PC-3 (cell line): Measurements from ENCODE around the gene SELENOM.

Experiments used
- EZH2 ChIP-seq: fragments of 300-600 bp; sonication (generic); IDR thresholded peaks from one replicate; pipeline ENCODE4 v1.6.1; 2017; ENCODE audit warnings: antibody characterized with exemption, mild to moderate bottlenecking, low read length; ENCODE audit not compliant: unreplicated experiment
- TF ChIP-seq, protein P1 (sequence below): fragments of 300-600 bp; sonication (generic); conservative IDR thresholded peaks from 2 replicates; pipeline ENCODE4 v1.5.1; 2017; ENCODE audit warnings: antibody characterized with exemption, low read depth, mild to moderate bottlenecking, low read length

DNA sequence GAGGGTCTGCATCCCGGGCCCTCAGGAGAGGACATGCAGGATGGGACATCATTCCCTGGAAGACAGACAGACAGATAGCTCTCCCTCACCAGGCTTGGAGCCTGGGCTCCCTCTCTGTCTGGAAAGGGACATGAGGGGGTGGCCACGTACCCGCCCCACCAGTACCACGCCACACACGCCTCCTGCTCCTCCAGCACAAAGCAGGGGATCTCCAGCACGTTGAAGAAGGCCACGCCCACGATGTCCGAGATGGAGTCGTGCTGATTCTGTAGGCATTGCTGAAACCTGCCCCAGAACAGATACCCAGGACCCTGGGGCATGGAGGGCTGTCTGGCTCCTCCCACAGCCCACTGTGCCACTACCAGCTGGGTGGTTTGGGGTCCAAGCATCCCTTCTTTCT lies 30.8 kb upstream of the SELENOM start:
- TF ChIP-seq, protein P1, sequence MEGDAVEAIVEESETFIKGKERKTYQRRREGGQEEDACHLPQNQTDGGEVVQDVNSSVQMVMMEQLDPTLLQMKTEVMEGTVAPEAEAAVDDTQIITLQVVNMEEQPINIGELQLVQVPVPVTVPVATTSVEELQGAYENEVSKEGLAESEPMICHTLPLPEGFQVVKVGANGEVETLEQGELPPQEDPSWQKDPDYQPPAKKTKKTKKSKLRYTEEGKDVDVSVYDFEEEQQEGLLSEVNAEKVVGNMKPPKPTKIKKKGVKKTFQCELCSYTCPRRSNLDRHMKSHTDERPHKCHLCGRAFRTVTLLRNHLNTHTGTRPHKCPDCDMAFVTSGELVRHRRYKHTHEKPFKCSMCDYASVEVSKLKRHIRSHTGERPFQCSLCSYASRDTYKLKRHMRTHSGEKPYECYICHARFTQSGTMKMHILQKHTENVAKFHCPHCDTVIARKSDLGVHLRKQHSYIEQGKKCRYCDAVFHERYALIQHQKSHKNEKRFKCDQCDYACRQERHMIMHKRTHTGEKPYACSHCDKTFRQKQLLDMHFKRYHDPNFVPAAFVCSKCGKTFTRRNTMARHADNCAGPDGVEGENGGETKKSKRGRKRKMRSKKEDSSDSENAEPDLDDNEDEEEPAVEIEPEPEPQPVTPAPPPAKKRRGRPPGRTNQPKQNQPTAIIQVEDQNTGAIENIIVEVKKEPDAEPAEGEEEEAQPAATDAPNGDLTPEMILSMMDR, result no peak
- no peak for TF ChIP-seq EZH2
